HG02943 (cell line): ENCODE measurements around the gene CALD1.
"Not testable (repeated sequence)": the region's sequence is repeated elsewhere in the genome, so short reads cannot be mapped to it uniquely, and the experiment has no call there.

Experiments used
- ATAC-seq: cut with Tn5 transposase; IDR thresholded peaks from one replicate; pipeline ENCODE4 v1.9.1; 2021; ENCODE audit warnings: mild to moderate bottlenecking, low read depth, moderate library complexity; ENCODE audit not compliant: unreplicated experiment

Gene CALD1

GRCh38 chr7:134941185-134941900 is 161.9 kb downstream of the CALD1 start:
- no peak for ATAC-seq

- ATAC-seq: no peak
Measured at GRCh38 chr7:134941952-134942351, 162.5 kb downstream of the CALD1 start.

- ATAC-seq: no peak
Measured at GRCh38 chr7:134942690-134943466, 163.4 kb downstream of the CALD1 start.

- peak; percentile 61 for ATAC-seq
Measured at GRCh38 chr7:134943785-134944400, 164.5 kb downstream of the CALD1 start.

- ATAC-seq: no peak
Measured at GRCh38 chr7:134945691-134946090, 166.3 kb downstream of the CALD1 start.

- no peak for ATAC-seq
Measured at GRCh38 chr7:134946260-134946659, 166.8 kb downstream of the CALD1 start.

GRCh38 chr7:134947329-134947728 is 167.9 kb downstream of the CALD1 start:
- ATAC-seq: no peak

GRCh38 chr7:134947831-134948230 is 168.4 kb downstream of the CALD1 start:
- ATAC-seq: no peak

GRCh38 chr7:134948246-134948645 is 168.8 kb downstream of the CALD1 start:
- no peak for ATAC-seq

- ATAC-seq: no peak
Measured at GRCh38 chr7:134948736-134949135, 169.3 kb downstream of the CALD1 start.

- no peak for ATAC-seq
Measured at GRCh38 chr7:134949171-134949570, 169.7 kb downstream of the CALD1 start.

- ATAC-seq: no peak
Measured at GRCh38 chr7:134954197-134955082, 175.0 kb downstream of the CALD1 start.

- ATAC-seq: no peak
Measured at GRCh38 chr7:134957005-134957404, 177.6 kb downstream of the CALD1 start.

GRCh38 chr7:134959810-134960209 is 180.4 kb downstream of the CALD1 start:
- no peak for ATAC-seq

- no peak for ATAC-seq
Measured at GRCh38 chr7:134962270-134962780, 182.9 kb downstream of the CALD1 start.

- no peak for ATAC-seq
Measured at GRCh38 chr7:134963036-134963435, 183.6 kb downstream of the CALD1 start.

GRCh38 chr7:134966691-134967090 is 187.3 kb downstream of the CALD1 start:
- no peak for ATAC-seq

GRCh38 chr7:134968110-134968509 is 188.7 kb downstream of the CALD1 start:
- no peak for ATAC-seq

- not testable (repeated sequence) for ATAC-seq
Measured at GRCh38 chr7:134981645-134982044, 202.2 kb downstream of the CALD1 start.

GRCh38 chr7:134985894-134986362 is 206.5 kb downstream of the CALD1 start:
- peak; percentile 47 for ATAC-seq
